Measurements from ENCODE around the gene KEAP1.

GRCh38 chr19:10439588-10439987 lies 63.6 kb downstream of the KEAP1 start:
- TF ChIP-seq, protein P1, sequence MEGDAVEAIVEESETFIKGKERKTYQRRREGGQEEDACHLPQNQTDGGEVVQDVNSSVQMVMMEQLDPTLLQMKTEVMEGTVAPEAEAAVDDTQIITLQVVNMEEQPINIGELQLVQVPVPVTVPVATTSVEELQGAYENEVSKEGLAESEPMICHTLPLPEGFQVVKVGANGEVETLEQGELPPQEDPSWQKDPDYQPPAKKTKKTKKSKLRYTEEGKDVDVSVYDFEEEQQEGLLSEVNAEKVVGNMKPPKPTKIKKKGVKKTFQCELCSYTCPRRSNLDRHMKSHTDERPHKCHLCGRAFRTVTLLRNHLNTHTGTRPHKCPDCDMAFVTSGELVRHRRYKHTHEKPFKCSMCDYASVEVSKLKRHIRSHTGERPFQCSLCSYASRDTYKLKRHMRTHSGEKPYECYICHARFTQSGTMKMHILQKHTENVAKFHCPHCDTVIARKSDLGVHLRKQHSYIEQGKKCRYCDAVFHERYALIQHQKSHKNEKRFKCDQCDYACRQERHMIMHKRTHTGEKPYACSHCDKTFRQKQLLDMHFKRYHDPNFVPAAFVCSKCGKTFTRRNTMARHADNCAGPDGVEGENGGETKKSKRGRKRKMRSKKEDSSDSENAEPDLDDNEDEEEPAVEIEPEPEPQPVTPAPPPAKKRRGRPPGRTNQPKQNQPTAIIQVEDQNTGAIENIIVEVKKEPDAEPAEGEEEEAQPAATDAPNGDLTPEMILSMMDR (IDR thresholded peaks at IDR 0.05), result no peak
- TF ChIP-seq POLR2A (IDR thresholded peaks at IDR 0.05), result no peak

Data from esophagus squamous epithelium (tissue), 4 donors.